Prostate gland (tissue), 2 donors: ENCODE measurements around the gene AGBL3. TPM values are rescaled to one million over a fixed set of nuclear protein-coding genes. Genes with fewer than 3 reads are reported as not detected.

Experiments used
- DNase-seq: peaks from one replicate; pipeline ENCODE4 v3.0.0-alpha.2; 2019; ENCODE audit warnings: low spot score
- H3K27ac ChIP-seq, 2 donors: fragments of 200-600 bp; sonication (generic); 2 replicates each; pipeline ENCODE4 v1.5.1; 2017 to 2019
- H3K27me3 ChIP-seq: fragments of 200-600 bp; sonication (generic); replicated peaks from 2 replicates; pipeline ENCODE4 v1.5.1; 2019; ENCODE audit not compliant: insufficient read depth
- H3K36me3 ChIP-seq, 2 donors: fragments of 200-600 bp; sonication (generic); 1 replicate in 1 of 2; 2 replicates in 1 of 2; pipeline versions ENCODE4 v1.5.1 to v1.8.1; 2017 to 2019
- H3K4me1 ChIP-seq: fragments of 200-600 bp; sonication (generic); replicated peaks from 2 replicates; pipeline ENCODE4 v1.5.1; 2019
- H3K4me3 ChIP-seq, 2 donors: fragments of 200-600 bp; sonication (generic); 2 replicates each; pipeline ENCODE4 v1.5.1; 2017 to 2019
- H3K9me3 ChIP-seq: fragments of 200-600 bp; sonication (generic); 2 replicates; pipeline ENCODE4 v1.5.1; 2017
- POLR2A ChIP-seq: fragments of 450-650 bp; IDR thresholded peaks from one replicate; pipeline ENCODE4 v1.6.1; 2016; ENCODE audit warnings: antibody characterized with exemption, mild to moderate bottlenecking
- POLR2AphosphoS5 ChIP-seq: sonication (generic); formaldehyde crosslinking; IDR thresholded peaks from one replicate; pipeline ENCODE4 v1.6.1; 2017; ENCODE audit warnings: antibody characterized with exemption
- WGBS: methylation state at CpG from one replicate; pipeline ENCODE4 v1.1.5; 2018; 5-methylcytosine and 5-hydroxymethylcytosine counted together
- intact Hi-C: fragments of 100-400 bp; cut with DNase I; formaldehyde crosslinking; loops from one replicate; pipeline ENCODE4 v1.14.2; 2022
- total RNA-seq, 2 donors: library from RNA; depleted of rRNA; stranded (reverse); fragments of >200 nt; gene quantifications; one replicate each; pipeline ENCODE4 v1.1.0, GENCODE V29; 2016
- TF ChIP-seq, protein P1 (sequence below), 4 experiments: fragments of 200-600 bp in 2 of 4; fragments of 450-650 bp in 2 of 4; sonication (generic) in 2 of 4; IDR thresholded peaks; 1 replicate in 3 of 4; 2 replicates in 1 of 4; pipeline ENCODE4 v1.5.1; 2016 to 2019; ENCODE audit warnings: antibody characterized with exemption in 4 of 4, mild to moderate bottlenecking in 2 of 4, moderate library complexity in 2 of 4

AGBL3 gene
- total RNA-seq, 2 donors from 2014 or later = 1.4 to 2.6 TPM

GRCh38 chr7:135168001-135168400 is 181.7 kb downstream of the AGBL3 start:
- no peaks in the 10 kb centered on the region for H3K27me3 ChIP-seq
- H3K4me1 ChIP-seq = peaks cover 3% of the 10 kb centered on the region
- no peaks in the 10 kb centered on the region for H3K9me3 ChIP-seq
- intact Hi-C loops = loop anchor here (5.0 kb wide), 1 partner anchor 181 kb away; the partner anchor contains the start of gene AGBL3
- no peak overlapping the region for H3K4me3 ChIP-seq
- H3K36me3 ChIP-seq = peaks cover 0 to 4% of the 10 kb centered on the region in 2 donors
- WGBS = 51% methylated on average over 9 of the region's 9 CpGs
- no peak overlapping the region for H3K27ac ChIP-seq
- TF ChIP-seq POLR2A (no peak), POLR2AphosphoS5 (no peak)
- TF ChIP-seq, protein P1, sequence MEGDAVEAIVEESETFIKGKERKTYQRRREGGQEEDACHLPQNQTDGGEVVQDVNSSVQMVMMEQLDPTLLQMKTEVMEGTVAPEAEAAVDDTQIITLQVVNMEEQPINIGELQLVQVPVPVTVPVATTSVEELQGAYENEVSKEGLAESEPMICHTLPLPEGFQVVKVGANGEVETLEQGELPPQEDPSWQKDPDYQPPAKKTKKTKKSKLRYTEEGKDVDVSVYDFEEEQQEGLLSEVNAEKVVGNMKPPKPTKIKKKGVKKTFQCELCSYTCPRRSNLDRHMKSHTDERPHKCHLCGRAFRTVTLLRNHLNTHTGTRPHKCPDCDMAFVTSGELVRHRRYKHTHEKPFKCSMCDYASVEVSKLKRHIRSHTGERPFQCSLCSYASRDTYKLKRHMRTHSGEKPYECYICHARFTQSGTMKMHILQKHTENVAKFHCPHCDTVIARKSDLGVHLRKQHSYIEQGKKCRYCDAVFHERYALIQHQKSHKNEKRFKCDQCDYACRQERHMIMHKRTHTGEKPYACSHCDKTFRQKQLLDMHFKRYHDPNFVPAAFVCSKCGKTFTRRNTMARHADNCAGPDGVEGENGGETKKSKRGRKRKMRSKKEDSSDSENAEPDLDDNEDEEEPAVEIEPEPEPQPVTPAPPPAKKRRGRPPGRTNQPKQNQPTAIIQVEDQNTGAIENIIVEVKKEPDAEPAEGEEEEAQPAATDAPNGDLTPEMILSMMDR (IDR thresholded peaks at IDR 0.05) = no peak
- no peak for DNase-seq

DNA sequence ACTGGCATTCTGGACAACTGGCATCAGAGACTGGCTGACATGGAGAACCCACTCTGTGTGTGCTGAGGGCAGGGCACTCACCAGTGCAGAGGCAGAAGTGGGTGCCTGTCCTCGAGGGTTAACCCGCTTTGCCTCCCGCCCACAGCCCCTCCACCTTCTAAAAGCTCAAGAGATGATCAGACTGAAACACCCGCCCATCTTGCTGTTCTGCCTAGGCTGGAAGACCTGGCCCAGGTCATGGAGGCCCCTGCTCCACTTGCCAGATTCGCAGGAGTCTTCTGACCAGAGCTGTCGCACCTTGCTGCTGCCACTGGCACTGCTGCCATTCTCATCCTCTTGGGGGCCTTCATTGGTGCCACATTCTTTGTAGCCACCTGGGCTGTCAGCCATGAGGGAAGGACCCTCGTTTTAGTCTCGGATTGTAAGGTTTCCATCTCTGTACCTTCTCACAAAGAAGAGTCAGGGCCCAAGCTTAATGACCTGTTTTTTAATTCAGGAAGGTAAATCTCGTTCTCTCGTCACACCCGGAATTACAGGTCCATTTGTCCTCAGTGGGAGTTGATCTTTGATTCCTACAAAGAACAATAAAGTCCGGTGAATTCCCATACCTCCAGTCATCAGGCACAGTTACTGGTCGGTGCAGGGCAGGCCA is 182.3 kb downstream of the AGBL3 start:
- Histone ChIP-seq H3K27me3 (no peaks in the 10 kb centered on the region), H3K27ac (peak overlapping the region in 1 of 2 donors; percentile 91), H3K9me3 (no peaks in the 10 kb centered on the region), H3K4me1 (peaks cover 3% of the 10 kb centered on the region), H3K4me3 (no peak overlapping the region), H3K36me3 (peaks cover 0 to 4% of the 10 kb centered on the region in 2 donors)
- intact Hi-C loops = loop anchor here (5.0 kb wide), 1 partner anchor 181 kb away; the partner anchor contains the start of gene AGBL3
- TF ChIP-seq, protein P1 (IDR thresholded peaks at IDR 0.05) = no peak
- TF ChIP-seq POLR2A (no peak), POLR2AphosphoS5 (no peak)
- WGBS = 88% methylated on average over 13 of the region's 13 CpGs
- no peak for DNase-seq

- Histone ChIP-seq H3K27ac (peak overlapping the region; percentile 90 to 91), H3K4me1 (peaks cover 3% of the 10 kb centered on the region), H3K36me3 (peaks cover 0 to 4% of the 10 kb centered on the region in 2 donors), H3K9me3 (no peaks in the 10 kb centered on the region), H3K27me3 (no peaks in the 10 kb centered on the region), H3K4me3 (peak overlapping the region; percentile 69 to 72)
- TF ChIP-seq, protein P1 (IDR thresholded peaks at IDR 0.05) = peak in 1 of 4 experiments; percentile 17
- TF ChIP-seq POLR2A = no peak
- DNase-seq = no peak
- 59% methylated on average over 11 of the region's 11 CpGs for WGBS
- intact Hi-C loops = loop anchor here (5.0 kb wide), 1 partner anchor 182 kb away; the partner anchor contains the start of gene AGBL3
Measured at GRCh38 chr7:135169141-135169963, 183.0 kb downstream of the AGBL3 start.

DNA sequence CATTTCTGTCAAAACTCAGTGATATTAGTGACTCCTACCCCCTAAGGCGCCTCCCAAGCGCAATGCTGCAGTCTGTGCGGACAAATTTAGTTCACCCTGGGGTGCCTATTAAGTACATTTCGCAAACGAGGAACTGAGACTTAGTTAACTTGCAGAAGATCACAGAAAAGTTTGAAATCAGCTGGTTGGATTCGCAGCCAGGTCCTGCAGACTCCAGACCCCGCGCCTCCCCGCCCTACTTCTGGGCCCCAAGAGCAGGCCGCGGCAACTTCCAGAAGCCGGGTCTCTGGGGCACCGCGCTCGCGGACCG is 183.6 kb downstream of the AGBL3 start:
- TF ChIP-seq POLR2AphosphoS5 (no peak), POLR2A (no peak)
- TF ChIP-seq, protein P1 (IDR thresholded peaks at IDR 0.05) = no peak
- H3K9me3 ChIP-seq = no peaks in the 10 kb centered on the region
- under 1% methylated on average over 17 of the region's 17 CpGs for WGBS
- intact Hi-C loops = loop anchor here (5.0 kb wide), 3 partner anchors 42 to 483 kb away; partner anchors contain the start of genes AGBL3 and WDR91
- peaks cover 3% of the 10 kb centered on the region for H3K4me1 ChIP-seq
- peak overlapping the region; percentile 69 to 72 for H3K4me3 ChIP-seq
- H3K27ac ChIP-seq = peak overlapping the region; percentile 90 to 91
- no peak for DNase-seq
- no peaks in the 10 kb centered on the region for H3K27me3 ChIP-seq
- peaks cover 0 to 4% of the 10 kb centered on the region in 2 donors for H3K36me3 ChIP-seq
